ENCODE data around the gene LRCOL1.

The LRCOL1 gene

GRCh38 chr12:132571051-132571450 lies 39.3 kb downstream of the LRCOL1 start:
- no peak for DNase-seq (ENCODE audit: low read depth)
- TF ChIP-seq CTCF (IDR thresholded peaks at IDR 0.05; ENCODE audit: insufficient read depth, low read depth, low read length, missing control alignments): no peak
- no peak overlapping the region for H3K4me3 ChIP-seq (ENCODE audit: low read depth, low read length)

- DNase-seq (ENCODE audit: low read depth): no peak
These were observed 39.7 kb downstream of the LRCOL1 start for GRCh38 chr12:132570635-132571034.

GRCh38 chr12:132569856-132570480 lies 40.4 kb downstream of the LRCOL1 start:
- H3K4me3 ChIP-seq (ENCODE audit: low read depth, low read length): no peak overlapping the region
- no peak for TF ChIP-seq CTCF (IDR thresholded peaks at IDR 0.05; ENCODE audit: insufficient read depth, low read depth, low read length, missing control alignments)
- no peak for DNase-seq (ENCODE audit: low read depth)

More at GRCh38 chr12:132570635-132571034, 39.7 kb downstream of the LRCOL1 start:
- TF ChIP-seq CTCF (IDR thresholded peaks at IDR 0.05; ENCODE audit: insufficient read depth, low read depth, low read length, missing control alignments): no peak
- no peak overlapping the region for H3K4me3 ChIP-seq (ENCODE audit: low read depth, low read length)

- no peak for DNase-seq (ENCODE audit: low read depth)
- no peak for TF ChIP-seq CTCF (IDR thresholded peaks at IDR 0.05; ENCODE audit: insufficient read depth, low read depth, low read length, missing control alignments)
These were observed 41.4 kb downstream of the LRCOL1 start for GRCh38 chr12:132568826-132569480.

GRCh38 chr12:132568301-132568700 lies 42.1 kb downstream of the LRCOL1 start:
- DNase-seq (ENCODE audit: low read depth): no peak
- TF ChIP-seq CTCF (IDR thresholded peaks at IDR 0.05; ENCODE audit: insufficient read depth, low read depth, low read length, missing control alignments): no peak
- no peak overlapping the region for H3K4me3 ChIP-seq (ENCODE audit: low read depth, low read length)

More at GRCh38 chr12:132568826-132569480, 41.4 kb downstream of the LRCOL1 start:
- H3K4me3 ChIP-seq (ENCODE audit: low read depth, low read length): no peak overlapping the region

DNA sequence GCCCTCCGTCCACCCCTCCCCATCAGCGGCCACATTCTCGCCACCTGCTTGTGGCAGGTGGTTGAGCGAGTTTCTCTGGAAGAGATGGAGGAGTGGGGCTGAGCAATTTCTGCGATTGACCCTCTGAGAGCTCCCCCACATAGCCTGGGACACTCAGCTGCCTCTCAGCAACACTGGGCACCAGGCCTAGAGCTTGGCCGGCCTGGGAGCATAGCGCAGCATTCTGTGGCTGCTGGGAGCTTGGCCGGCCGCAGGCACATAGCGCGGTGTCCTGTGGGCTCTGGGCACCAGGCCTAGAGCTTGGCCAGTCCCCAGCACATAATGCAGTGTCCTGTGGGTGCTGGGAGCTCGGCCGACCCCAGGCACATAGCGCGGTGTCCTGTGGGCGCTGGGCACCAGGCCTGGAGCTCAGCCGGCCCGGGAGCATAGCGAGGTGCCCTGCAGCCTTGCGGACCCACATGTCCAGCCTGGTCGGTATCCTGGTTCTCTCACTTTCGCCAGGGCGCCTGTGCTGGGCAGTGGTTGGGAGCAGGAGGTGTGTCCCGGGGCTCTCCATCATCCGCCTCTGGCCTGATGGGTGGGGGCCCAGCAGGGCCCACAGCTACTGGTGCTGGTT lies 43.8 kb downstream of the LRCOL1 start:
- H3K4me3 ChIP-seq (ENCODE audit: low read depth, low read length): no peak overlapping the region
- no peak for DNase-seq (ENCODE audit: low read depth)
- TF ChIP-seq CTCF (IDR thresholded peaks at IDR 0.05; ENCODE audit: insufficient read depth, low read depth, low read length, missing control alignments): no peak

Measured in GM12865 (cell line).